Activated T-cell treated with anti-CD3 and anti-CD28 coated beads, Interleukin-2, amount 50 U/mL, for 1 hour (primary cell): ENCODE data around the gene SERPINA4.

Source experiments
- DNase-seq: peaks from one replicate; pipeline ENCODE4 v3.0.0-alpha.2; 2020

Gene SERPINA4

DNA sequence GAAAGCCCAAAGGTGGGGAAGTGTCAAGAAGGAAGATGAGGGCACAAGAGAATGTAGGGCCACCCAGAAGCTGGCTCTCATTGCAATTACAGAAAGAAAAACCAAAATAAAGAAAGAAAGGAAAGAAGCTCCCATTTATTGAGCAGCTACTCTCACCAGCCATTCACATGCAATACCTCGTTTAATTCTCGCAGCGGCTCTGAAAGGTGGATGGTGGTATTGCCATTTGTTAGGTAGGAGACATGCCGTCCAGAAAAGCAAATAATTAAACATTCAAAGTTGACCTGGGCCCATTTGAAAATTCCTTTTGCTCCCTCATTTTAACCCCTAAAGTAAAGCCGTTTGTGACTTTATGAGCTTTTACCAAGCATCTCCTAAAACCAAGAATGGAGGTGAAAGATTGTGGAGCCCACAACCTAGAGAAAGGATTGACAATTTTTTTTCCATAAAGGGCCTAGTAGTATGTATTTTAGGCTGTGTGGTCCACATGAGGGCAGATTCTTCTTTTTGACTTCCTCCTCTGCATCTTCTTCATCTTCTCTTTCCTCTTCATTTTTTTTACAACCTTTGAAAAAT lies 56.2 kb downstream of the SERPINA4 start:
- no peak for DNase-seq

- no peak for DNase-seq
Observed at GRCh38 chr14:94617988-94618822, 57.0 kb downstream of the SERPINA4 start.

DNA sequence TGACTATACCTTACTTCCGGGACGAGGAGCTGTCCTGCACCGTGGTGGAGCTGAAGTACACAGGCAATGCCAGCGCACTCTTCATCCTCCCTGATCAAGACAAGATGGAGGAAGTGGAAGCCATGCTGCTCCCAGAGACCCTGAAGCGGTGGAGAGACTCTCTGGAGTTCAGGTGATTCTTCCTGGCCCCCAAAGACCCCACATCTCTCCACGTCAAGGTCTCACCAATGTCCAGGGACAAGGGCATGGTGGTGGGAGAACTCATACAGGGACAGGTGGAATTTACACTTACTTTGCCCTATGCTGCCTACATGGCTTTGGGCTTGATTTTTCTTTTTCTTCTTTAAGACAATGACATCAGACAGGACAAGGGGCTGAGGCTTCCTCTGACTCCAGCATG lies 58.1 kb downstream of the SERPINA4 start:
- no peak for DNase-seq
